ENCODE measurements around the gene CALML5.

Gene CALML5

DNA sequence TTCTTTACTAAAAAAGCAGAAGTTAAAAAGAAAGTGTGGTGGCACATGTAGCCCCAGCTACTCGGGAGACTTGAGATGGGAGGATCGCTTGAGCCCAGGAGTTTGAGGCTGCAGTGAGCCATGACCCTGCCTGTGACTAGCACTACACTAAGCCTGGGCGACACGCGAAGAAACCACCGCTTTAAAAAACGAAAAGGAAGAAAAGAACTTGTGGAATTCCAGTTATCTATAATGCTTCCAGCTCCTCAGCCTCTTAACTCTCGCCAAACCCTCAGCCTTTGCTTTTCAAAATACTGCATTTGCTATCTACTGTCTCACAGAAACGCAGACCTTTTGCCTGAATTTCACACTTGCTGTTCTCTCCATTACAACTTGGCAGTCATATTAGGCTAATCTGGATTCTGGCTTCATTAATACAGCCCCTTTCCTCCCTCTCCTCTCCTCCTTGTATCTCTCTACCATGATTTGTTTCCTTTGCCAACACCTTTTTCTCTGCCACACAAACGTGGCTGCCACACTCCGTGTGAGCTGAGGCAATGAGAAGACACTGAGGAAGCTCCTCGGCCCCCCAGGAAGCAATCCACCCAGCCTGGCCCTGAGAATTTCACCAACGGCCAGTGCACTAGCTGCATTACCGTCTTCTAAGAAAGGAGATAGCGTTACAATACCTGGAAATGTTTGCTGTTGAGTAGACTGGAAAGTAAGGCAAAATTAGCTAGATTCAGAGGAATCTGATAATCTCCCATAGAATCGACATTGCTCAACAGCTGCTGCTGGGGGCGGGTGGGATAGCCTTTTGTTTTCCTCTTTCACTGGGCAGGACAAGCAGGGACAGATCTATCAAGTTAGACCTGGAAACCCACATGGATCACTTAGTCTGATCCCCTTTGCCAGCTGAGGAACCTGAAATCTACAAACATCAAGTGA lies 37.2 kb downstream of the CALML5 start:
- no peak overlapping the region for H3K4me3 ChIP-seq (ENCODE audit: control insufficient read depth, low read depth, low read length)
- no peak for DNase-seq (ENCODE audit: low read depth)
- TF ChIP-seq, protein P1, sequence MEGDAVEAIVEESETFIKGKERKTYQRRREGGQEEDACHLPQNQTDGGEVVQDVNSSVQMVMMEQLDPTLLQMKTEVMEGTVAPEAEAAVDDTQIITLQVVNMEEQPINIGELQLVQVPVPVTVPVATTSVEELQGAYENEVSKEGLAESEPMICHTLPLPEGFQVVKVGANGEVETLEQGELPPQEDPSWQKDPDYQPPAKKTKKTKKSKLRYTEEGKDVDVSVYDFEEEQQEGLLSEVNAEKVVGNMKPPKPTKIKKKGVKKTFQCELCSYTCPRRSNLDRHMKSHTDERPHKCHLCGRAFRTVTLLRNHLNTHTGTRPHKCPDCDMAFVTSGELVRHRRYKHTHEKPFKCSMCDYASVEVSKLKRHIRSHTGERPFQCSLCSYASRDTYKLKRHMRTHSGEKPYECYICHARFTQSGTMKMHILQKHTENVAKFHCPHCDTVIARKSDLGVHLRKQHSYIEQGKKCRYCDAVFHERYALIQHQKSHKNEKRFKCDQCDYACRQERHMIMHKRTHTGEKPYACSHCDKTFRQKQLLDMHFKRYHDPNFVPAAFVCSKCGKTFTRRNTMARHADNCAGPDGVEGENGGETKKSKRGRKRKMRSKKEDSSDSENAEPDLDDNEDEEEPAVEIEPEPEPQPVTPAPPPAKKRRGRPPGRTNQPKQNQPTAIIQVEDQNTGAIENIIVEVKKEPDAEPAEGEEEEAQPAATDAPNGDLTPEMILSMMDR (conservative IDR thresholded peaks at IDR 0.05; ENCODE audit: control insufficient read depth, insufficient read depth, low read depth, low read length) = no peak

- no peak overlapping the region for H3K4me3 ChIP-seq (ENCODE audit: control insufficient read depth, low read depth, low read length)
- TF ChIP-seq, protein P1 (conservative IDR thresholded peaks at IDR 0.05; ENCODE audit: control insufficient read depth, insufficient read depth, low read depth, low read length) = no peak
- peak; percentile 36 for DNase-seq (ENCODE audit: low read depth)
Observed at GRCh38 chr10:5461203-5461588, 38.2 kb downstream of the CALML5 start.

DNA sequence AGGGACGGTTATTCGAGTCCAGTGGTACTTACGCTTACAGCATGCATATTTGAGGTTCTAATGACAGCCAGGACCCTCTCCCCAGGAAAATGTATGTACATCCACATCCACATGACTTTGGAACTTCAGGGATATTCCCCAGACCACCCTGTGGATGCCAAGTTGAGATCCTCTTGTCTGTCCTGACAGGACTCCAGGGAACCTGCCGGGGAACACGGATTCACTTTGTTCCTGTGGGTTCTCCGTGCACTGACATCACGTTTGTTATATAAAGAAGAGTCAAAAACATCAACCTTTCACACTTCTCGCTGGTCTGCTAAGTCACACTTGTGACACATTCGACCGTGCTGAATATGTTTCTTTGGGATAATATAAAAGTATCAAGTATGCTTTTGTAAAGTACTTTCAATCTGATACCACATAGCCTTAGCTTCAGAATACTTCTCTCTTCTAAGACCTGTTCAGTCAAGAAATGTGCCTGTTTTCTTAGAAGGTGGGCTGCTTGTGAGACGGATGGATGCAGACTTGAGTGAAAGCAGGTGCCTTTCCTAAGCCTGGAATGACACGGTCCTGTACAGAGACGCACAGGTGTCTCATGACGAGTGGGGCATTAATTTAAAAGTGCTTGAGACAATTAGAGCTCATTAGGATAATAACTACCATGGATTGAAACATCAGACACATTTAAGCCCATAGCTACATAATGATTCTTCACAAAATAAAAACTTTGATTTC lies 38.7 kb downstream of the CALML5 start:
- TF ChIP-seq, protein P1 (conservative IDR thresholded peaks at IDR 0.05; ENCODE audit: control insufficient read depth, insufficient read depth, low read depth, low read length) = no peak
- H3K4me3 ChIP-seq (ENCODE audit: control insufficient read depth, low read depth, low read length) = no peak overlapping the region
- no peak for DNase-seq (ENCODE audit: low read depth)

- no peak for DNase-seq (ENCODE audit: low read depth)
- TF ChIP-seq, protein P1 (conservative IDR thresholded peaks at IDR 0.05; ENCODE audit: control insufficient read depth, insufficient read depth, low read depth, low read length) = no peak
- no peak overlapping the region for H3K4me3 ChIP-seq (ENCODE audit: control insufficient read depth, low read depth, low read length)
Observed at GRCh38 chr10:5458949-5459747, 40.2 kb downstream of the CALML5 start.

DNA sequence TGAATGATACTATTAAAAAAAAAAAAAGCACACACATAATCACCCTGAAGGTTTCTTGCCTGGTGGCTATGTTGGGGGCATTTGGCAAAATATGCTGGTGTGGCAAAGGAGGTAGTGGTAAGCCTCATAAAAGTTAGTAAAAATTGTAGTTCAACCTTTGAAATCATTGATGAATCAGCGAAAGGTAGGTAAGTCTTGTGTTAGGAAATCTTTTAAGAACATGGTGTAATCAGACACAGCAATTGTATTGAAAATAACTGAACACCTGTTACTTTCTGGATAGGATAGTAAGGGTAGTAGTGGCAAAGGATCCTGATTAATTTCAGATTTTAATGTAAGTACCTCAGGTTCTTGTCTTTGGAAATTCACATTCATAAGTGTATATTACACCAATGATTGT lies 40.9 kb downstream of the CALML5 start:
- H3K4me3 ChIP-seq (ENCODE audit: control insufficient read depth, low read depth, low read length) = no peak overlapping the region
- DNase-seq (ENCODE audit: low read depth) = no peak
- TF ChIP-seq, protein P1 (conservative IDR thresholded peaks at IDR 0.05; ENCODE audit: control insufficient read depth, insufficient read depth, low read depth, low read length) = no peak

DNA sequence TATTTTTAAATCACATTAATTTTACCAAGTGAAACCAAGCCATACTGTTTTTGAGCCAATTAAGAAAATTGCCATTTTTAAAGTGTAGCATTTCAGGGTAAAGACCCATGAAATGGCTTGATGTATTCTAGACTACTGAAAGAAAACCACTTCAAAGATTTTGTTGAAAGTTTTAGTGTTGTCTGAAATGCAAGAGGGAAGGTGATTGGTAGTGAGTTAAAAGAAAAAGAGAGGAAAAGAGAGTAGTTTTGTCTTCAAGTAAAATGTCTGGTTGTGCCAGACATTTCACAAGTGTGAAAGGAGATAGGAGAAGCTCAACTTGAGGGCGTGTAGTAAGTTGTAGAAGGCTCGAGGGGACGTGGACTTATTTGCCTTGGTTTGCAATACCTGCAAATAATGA lies 41.6 kb downstream of the CALML5 start:
- no peak overlapping the region for H3K4me3 ChIP-seq (ENCODE audit: control insufficient read depth, low read depth, low read length)
- no peak for DNase-seq (ENCODE audit: low read depth)
- TF ChIP-seq, protein P1 (conservative IDR thresholded peaks at IDR 0.05; ENCODE audit: control insufficient read depth, insufficient read depth, low read depth, low read length) = no peak

Measured in fibroblast of mammary gland (primary cell).